Liver (tissue), 9 donors: ENCODE data around the gene CSF2. TPM values are rescaled to one million over a fixed set of nuclear protein-coding genes. Genes with fewer than 3 reads are reported as not detected.

Experiments used
- DNase-seq: peaks from one replicate; pipeline ENCODE4 v3.0.0-alpha.2; 2017; ENCODE audit warnings: low spot score
- H3K27ac ChIP-seq, 2 donors: one replicate each; pipeline ENCODE4 v1.7.0; 2013; ENCODE audit warnings: inconsistent platforms in 2 of 2, low read length in 2 of 2, control low read depth in 1 of 2, low read depth in 1 of 2, mild to moderate bottlenecking in 1 of 2
- H3K27me3 ChIP-seq, 4 donors: one replicate each; pipeline versions ENCODE4 v1.6.1 to v1.7.0; 2013; ENCODE audit warnings: low read length in 3 of 4, inconsistent platforms in 1 of 4, mild to moderate bottlenecking in 1 of 4, moderate library complexity in 1 of 4; ENCODE audit not compliant: control insufficient read depth in 4 of 4, insufficient read depth in 4 of 4
- H3K36me3 ChIP-seq, 4 donors: one replicate each; pipeline versions ENCODE4 v1.6.1 to v1.7.0; 2013; ENCODE audit warnings: low read length in 3 of 4, mild to moderate bottlenecking in 3 of 4, low read depth in 1 of 4, moderate library complexity in 1 of 4; ENCODE audit not compliant: control insufficient read depth in 4 of 4, insufficient read depth in 3 of 4
- H3K4me1 ChIP-seq, 4 donors: one replicate each; pipeline versions ENCODE4 v1.6.1 to v1.7.0; 2013; ENCODE audit warnings: low read length in 3 of 4, mild to moderate bottlenecking in 3 of 4, moderate library complexity in 1 of 4; ENCODE audit not compliant: control insufficient read depth in 4 of 4, insufficient read depth in 4 of 4
- H3K4me3 ChIP-seq, 3 donors: one replicate each; pipeline versions ENCODE4 v1.6.1 to v1.7.0; 2013; ENCODE audit warnings: low read length in 3 of 3, control low read depth in 1 of 3, low read depth in 1 of 3, mild to moderate bottlenecking in 1 of 3
- H3K9ac ChIP-seq, 2 donors: one replicate each; pipeline ENCODE4 v1.7.0; 2013; ENCODE audit warnings: low read length in 2 of 2, mild to moderate bottlenecking in 2 of 2, moderate library complexity in 2 of 2, control low read depth in 1 of 2, low read depth in 1 of 2
- H3K9me3 ChIP-seq, 4 donors: one replicate each; pipeline versions ENCODE4 v1.6.1 to v1.7.0; 2013; ENCODE audit warnings: low read length in 3 of 4; ENCODE audit not compliant: control insufficient read depth in 4 of 4
- ATF3 ChIP-seq: IDR thresholded peaks from 2 replicates; pipeline ENCODE4 v1.6.1; 2016; ENCODE audit warnings: antibody characterized with exemption
- EGR1 ChIP-seq, 2 donors: IDR thresholded peaks; 2 replicates each; pipeline ENCODE4 v1.6.1; 2016 to 2018; ENCODE audit warnings: antibody characterized with exemption in 2 of 2, low read depth in 2 of 2
- FOXA1 ChIP-seq: IDR thresholded peaks from 2 replicates; pipeline ENCODE4 v1.6.1; 2016; ENCODE audit warnings: antibody characterized with exemption
- FOXA2 ChIP-seq: IDR thresholded peaks from 2 replicates; pipeline ENCODE4 v1.6.1; 2016; ENCODE audit warnings: antibody characterized with exemption
- GABPA ChIP-seq, 2 donors: IDR thresholded peaks in 1 of 2; conservative IDR thresholded peaks in 1 of 2; 2 replicates each; pipeline ENCODE4 v1.6.1; 2016; ENCODE audit warnings: antibody characterized with exemption in 2 of 2, mild to moderate bottlenecking in 1 of 2, moderate library complexity in 1 of 2
- HNF4G ChIP-seq: IDR thresholded peaks from 2 replicates; pipeline ENCODE4 v1.6.1; 2016; ENCODE audit warnings: antibody characterized with exemption
- JUND ChIP-seq, 2 donors: IDR thresholded peaks; 2 replicates each; pipeline ENCODE4 v1.6.1; 2016; ENCODE audit warnings: antibody characterized with exemption in 2 of 2
- MAX ChIP-seq: IDR thresholded peaks from 2 replicates; pipeline ENCODE4 v1.6.1; 2016; ENCODE audit warnings: antibody characterized with exemption
- RAD21 ChIP-seq, 2 donors: IDR thresholded peaks; 2 replicates each; pipeline ENCODE4 v1.6.1; 2016; ENCODE audit warnings: antibody characterized with exemption in 2 of 2, mild to moderate bottlenecking in 2 of 2
- REST ChIP-seq: IDR thresholded peaks from 2 replicates; pipeline ENCODE4 v1.6.1; 2016; ENCODE audit warnings: antibody characterized with exemption, mild to moderate bottlenecking
- RXRA ChIP-seq, 2 donors: IDR thresholded peaks; 2 replicates each; pipeline ENCODE4 v1.6.1; 2017 to 2018; ENCODE audit warnings: antibody characterized with exemption in 2 of 2, mild to moderate bottlenecking in 1 of 2
- SP1 ChIP-seq: IDR thresholded peaks from 2 replicates; pipeline ENCODE4 v1.6.1; 2018; ENCODE audit warnings: antibody characterized with exemption, mild to moderate bottlenecking
- TAF1 ChIP-seq: conservative IDR thresholded peaks from 2 replicates; pipeline ENCODE4 v1.6.1; 2016; ENCODE audit warnings: antibody characterized with exemption, mild to moderate bottlenecking
- YY1 ChIP-seq: IDR thresholded peaks from 2 replicates; pipeline ENCODE4 v1.6.1; 2016; ENCODE audit warnings: antibody characterized with exemption, mild to moderate bottlenecking
- WGBS: extraction: QIAGEN DNeasy Blood & Tissue Kit; methylation state at CpG from one replicate; pipeline ENCODE4 v1.1.7; 2013; 5-methylcytosine and 5-hydroxymethylcytosine counted together
- polyA plus RNA-seq, 2 donors: library from polyadenylated mRNA; stranded (reverse) in 1 of 2; unstranded in 1 of 2; fragments of 200-250 nt in 1 of 2; fragments of >200 nt in 1 of 2; fragmentation: Nextera tagmentation in 1 of 2; extraction: Ambion mirVana in 1 of 2; gene quantifications; one replicate each; pipeline versions ENCODE4 v1.2.1 to v1.2.3, GENCODE V29; 2013 to 2015
- total RNA-seq, 2 donors: library from RNA; depleted of rRNA; stranded (reverse); fragments of >200 nt; gene quantifications; one replicate each; pipeline ENCODE4 v1.2.3, GENCODE V29; 2014
- donor health status: healthy.
- donor health status: healthy.
- donor health status: healthy.
- donor health status: healthy.
- donor health status: healthy.

CSF2 gene
- total and polyA plus RNA-seq, 4 donors = not detected

GRCh38 chr5:132025403-132025971 is 48.1 kb upstream of the CSF2 start:
- Histone ChIP-seq H3K27me3 (no peaks in the 10 kb centered on the region), H3K9ac (no peak overlapping the region), H3K4me3 (no peak overlapping the region), H3K36me3 (no peaks in the 10 kb centered on the region), H3K27ac (no peak overlapping the region), H3K9me3 (no peaks in the 10 kb centered on the region), H3K4me1 (no peaks in the 10 kb centered on the region)
- WGBS = 87% methylated on average over 7 of the region's 7 CpGs
- no peak for DNase-seq
- TF ChIP-seq SP1 (no peak), REST (no peak), FOXA2 (no peak), MAX (no peak), FOXA1 (no peak), RXRA (IDR thresholded peaks at IDR 0.05) (no peak), ATF3 (no peak), GABPA (IDR thresholded peaks at IDR 0.05 in 1 of 2, conservative IDR thresholded peaks at IDR 0.05 in 1 of 2) (no peak), EGR1 (IDR thresholded peaks at IDR 0.05; ENCODE audit: low read depth in 2 of 2) (no peak), RAD21 (IDR thresholded peaks at IDR 0.05) (no peak), JUND (IDR thresholded peaks at IDR 0.05) (no peak), YY1 (no peak)

GRCh38 chr5:132026516-132027008 is 47.0 kb upstream of the CSF2 start:
- no peak overlapping the region for H3K4me3 ChIP-seq
- H3K27me3 ChIP-seq = no peaks in the 10 kb centered on the region
- WGBS = 82% methylated on average over 5 of the region's 5 CpGs
- no peaks in the 10 kb centered on the region for H3K36me3 ChIP-seq
- no peak overlapping the region for H3K27ac ChIP-seq
- no peak for DNase-seq
- no peak for TF ChIP-seq EGR1 (IDR thresholded peaks at IDR 0.05; ENCODE audit: low read depth in 2 of 2)
- no peak for TF ChIP-seq MAX
- no peak for TF ChIP-seq FOXA2
- TF ChIP-seq GABPA (IDR thresholded peaks at IDR 0.05 in 1 of 2, conservative IDR thresholded peaks at IDR 0.05 in 1 of 2) = no peak
- no peak for TF ChIP-seq HNF4G
- TF ChIP-seq TAF1 = no peak
- TF ChIP-seq RAD21 (IDR thresholded peaks at IDR 0.05) = no peak
- no peaks in the 10 kb centered on the region for H3K4me1 ChIP-seq
- no peak overlapping the region for H3K9ac ChIP-seq
- no peaks in the 10 kb centered on the region for H3K9me3 ChIP-seq

- no peaks in the 10 kb centered on the region for H3K9me3 ChIP-seq
- H3K4me1 ChIP-seq = no peaks in the 10 kb centered on the region
- 79% methylated on average over 2 of the region's 2 CpGs for WGBS
- no peak for TF ChIP-seq YY1
- TF ChIP-seq GABPA (IDR thresholded peaks at IDR 0.05 in 1 of 2, conservative IDR thresholded peaks at IDR 0.05 in 1 of 2) = no peak
- no peak for TF ChIP-seq RAD21 (IDR thresholded peaks at IDR 0.05)
- TF ChIP-seq HNF4G = no peak
- no peak for TF ChIP-seq RXRA (IDR thresholded peaks at IDR 0.05)
- no peak for TF ChIP-seq MAX
- no peak for TF ChIP-seq FOXA2
- no peak overlapping the region for H3K9ac ChIP-seq
- H3K27ac ChIP-seq = no peak overlapping the region
- no peak overlapping the region for H3K4me3 ChIP-seq
- no peaks in the 10 kb centered on the region for H3K27me3 ChIP-seq
- no peaks in the 10 kb centered on the region for H3K36me3 ChIP-seq
- no peak for DNase-seq
Measured at GRCh38 chr5:132027027-132027426, 46.6 kb upstream of the CSF2 start.
